Uterus (tissue), 2 donors: ENCODE results near the gene ATP11A.

Source experiments
- CTCF ChIP-seq, 4 experiments: fragments of 200-600 bp in 2 of 4; fragments of 450-650 bp in 2 of 4; sonication (generic) in 2 of 4; IDR thresholded peaks; one replicate each; pipeline ENCODE4 v1.5.1; 2016 to 2019; ENCODE audit warnings: antibody characterized with exemption in 4 of 4, mild to moderate bottlenecking in 2 of 4, moderate library complexity in 1 of 4
- POLR2A ChIP-seq, 2 donors: fragments of 450-650 bp; IDR thresholded peaks; one replicate each; pipeline ENCODE4 v1.6.1; 2016; ENCODE audit warnings: antibody characterized with exemption in 2 of 2, mild to moderate bottlenecking in 1 of 2, moderate library complexity in 1 of 2

- TF ChIP-seq CTCF (IDR thresholded peaks at IDR 0.05) (no peak), POLR2A (IDR thresholded peaks at IDR 0.05) (no peak)
Observed at GRCh38 chr13:112720251-112720650, 30.4 kb downstream of the ATP11A start.
